ENCODE results near the gene TMEM163.

Gene TMEM163

DNA sequence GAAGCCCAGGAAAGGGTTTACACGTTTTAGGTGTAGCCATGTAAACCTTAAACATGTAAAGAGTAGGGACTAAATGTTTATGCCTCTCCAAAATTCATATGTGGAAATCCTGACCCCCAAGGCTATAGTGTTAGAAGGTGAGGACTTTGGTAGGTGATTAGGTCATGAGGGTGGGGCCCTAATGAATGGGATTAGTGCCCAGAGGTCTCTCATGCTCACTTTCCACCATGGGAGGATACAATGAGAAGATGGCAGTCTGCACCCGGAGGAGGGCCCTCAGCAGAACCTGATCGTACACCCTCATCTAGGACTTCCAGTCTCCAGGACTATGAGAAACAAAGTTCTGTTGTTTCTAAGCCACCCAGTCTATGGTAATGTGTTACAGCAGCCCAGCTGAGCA lies 119.6 kb downstream of the TMEM163 start:
- Histone ChIP-seq H3K79me1 (replicated peaks; ENCODE audit: low read length, poor library complexity, severe bottlenecking) (peaks cover 26% of the 10 kb centered on the region), H3K4ac (ENCODE audit: low read depth in 1 of 2, low read length in 2 of 2) (no peak overlapping the region), H3K36me3 (ENCODE audit: control insufficient read depth in 1 of 2, insufficient read depth in 2 of 2, low read depth in 1 of 2, low read length in 2 of 2) (no peaks in the 10 kb centered on the region), H4K8ac (ENCODE audit: low read length) (no peak overlapping the region), H2BK5ac (ENCODE audit: low read depth, low read length, poor library complexity, severe bottlenecking) (no peak overlapping the region), H3K14ac (ENCODE audit: low read length in 2 of 2) (no peak overlapping the region), H3K9me3 (ENCODE audit: control insufficient read depth, low read length) (no peaks in the 10 kb centered on the region), H2BK12ac (ENCODE audit: low read length in 2 of 2) (no peak overlapping the region), H2BK15ac (ENCODE audit: low read depth, poor library complexity, severe bottlenecking) (no peak overlapping the region), H3K18ac (ENCODE audit: low read depth in 1 of 2, low read length in 2 of 2) (no peak overlapping the region), H3K27ac (ENCODE audit: low read length, poor library complexity, severe bottlenecking) (no peak overlapping the region), H2AK5ac (ENCODE audit: low read length, severe bottlenecking) (no peak overlapping the region), H3K9ac (ENCODE audit: low read length) (no peak overlapping the region), H3K23ac (ENCODE audit: low read length in 2 of 2) (no peak overlapping the region), H3K4me2 (ENCODE audit: low read length, poor library complexity, severe bottlenecking) (no peak overlapping the region), H2BK120ac (ENCODE audit: low read depth, low read length) (no peak overlapping the region), H3K27me3 (ENCODE audit: control insufficient read depth in 1 of 2, insufficient read depth in 1 of 2, low read length in 2 of 2) (peaks cover 0 to 9% of the 10 kb centered on the region in 2 experiments), H3K4me3 (ENCODE audit: insufficient read depth in 1 of 2, low read depth in 1 of 2, low read length in 2 of 2) (no peak overlapping the region), H4K91ac (ENCODE audit: low read length) (no peak overlapping the region), H3K4me1 (ENCODE audit: control insufficient read depth, insufficient read depth, low read depth, low read length) (peaks cover 6% of the 10 kb centered on the region), H2AFZ (ENCODE audit: low read depth, low read length) (no peak overlapping the region)
- WGBS = 58% methylated on average over 3 of the region's 3 CpGs
- no peak for DNase-seq

DNA sequence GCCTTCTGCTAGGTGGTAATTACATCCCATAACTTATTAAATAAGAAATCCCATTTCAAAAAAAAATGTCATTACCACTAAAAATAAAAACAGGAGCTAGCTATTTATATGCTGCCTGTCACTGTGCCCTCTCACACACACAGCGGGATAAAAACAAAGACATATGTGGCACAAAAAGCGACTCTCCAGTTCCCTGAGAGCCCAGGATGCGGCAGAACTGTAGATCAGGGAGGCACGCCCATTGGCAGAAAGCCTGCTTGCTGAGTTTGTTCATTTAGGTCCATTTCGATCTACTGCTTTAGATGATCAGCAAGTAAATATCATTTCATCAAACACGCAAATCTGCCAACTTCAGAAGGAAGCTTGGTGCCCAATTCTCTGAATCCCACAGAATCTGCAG lies 124.4 kb downstream of the TMEM163 start:
- H3K14ac ChIP-seq (ENCODE audit: low read length in 2 of 2) = no peak overlapping the region
- WGBS = 76% methylated on average over 6 of the region's 6 CpGs
- H3K18ac ChIP-seq (ENCODE audit: low read depth in 1 of 2, low read length in 2 of 2) = no peak overlapping the region
- no peak overlapping the region for H2BK5ac ChIP-seq (ENCODE audit: low read depth, low read length, poor library complexity, severe bottlenecking)
- no peak overlapping the region for H2AK5ac ChIP-seq (ENCODE audit: low read length, severe bottlenecking)
- no peaks in the 10 kb centered on the region for H3K27me3 ChIP-seq (ENCODE audit: control insufficient read depth in 1 of 2, insufficient read depth in 1 of 2, low read length in 2 of 2)
- no peak overlapping the region for H4K91ac ChIP-seq (ENCODE audit: low read length)
- no peak overlapping the region for H3K4ac ChIP-seq (ENCODE audit: low read depth in 1 of 2, low read length in 2 of 2)
- H3K4me2 ChIP-seq (ENCODE audit: low read length, poor library complexity, severe bottlenecking) = no peak overlapping the region
- H4K8ac ChIP-seq (ENCODE audit: low read length) = no peak overlapping the region
- H3K9me3 ChIP-seq (ENCODE audit: control insufficient read depth, low read length) = peaks cover 21% of the 10 kb centered on the region
- H2AFZ ChIP-seq (ENCODE audit: low read depth, low read length) = no peak overlapping the region
- no peak overlapping the region for H3K4me3 ChIP-seq (ENCODE audit: insufficient read depth in 1 of 2, low read depth in 1 of 2, low read length in 2 of 2)
- no peak overlapping the region for H3K23ac ChIP-seq (ENCODE audit: low read length in 2 of 2)
- peaks cover 0 to 2% of the 10 kb centered on the region in 2 experiments for H3K36me3 ChIP-seq (ENCODE audit: control insufficient read depth in 1 of 2, insufficient read depth in 2 of 2, low read depth in 1 of 2, low read length in 2 of 2)
- DNase-seq = no peak
- H3K4me1 ChIP-seq (ENCODE audit: control insufficient read depth, insufficient read depth, low read depth, low read length) = peaks cover 5% of the 10 kb centered on the region
- H3K27ac ChIP-seq (ENCODE audit: low read length, poor library complexity, severe bottlenecking) = no peak overlapping the region
- no peak overlapping the region for H2BK15ac ChIP-seq (ENCODE audit: low read depth, poor library complexity, severe bottlenecking)
- H2BK12ac ChIP-seq (ENCODE audit: low read length in 2 of 2) = no peak overlapping the region
- peaks cover 28% of the 10 kb centered on the region for H3K79me1 ChIP-seq (replicated peaks; ENCODE audit: low read length, poor library complexity, severe bottlenecking)
- H3K9ac ChIP-seq (ENCODE audit: low read length) = no peak overlapping the region
- H2BK120ac ChIP-seq (ENCODE audit: low read depth, low read length) = no peak overlapping the region

DNA sequence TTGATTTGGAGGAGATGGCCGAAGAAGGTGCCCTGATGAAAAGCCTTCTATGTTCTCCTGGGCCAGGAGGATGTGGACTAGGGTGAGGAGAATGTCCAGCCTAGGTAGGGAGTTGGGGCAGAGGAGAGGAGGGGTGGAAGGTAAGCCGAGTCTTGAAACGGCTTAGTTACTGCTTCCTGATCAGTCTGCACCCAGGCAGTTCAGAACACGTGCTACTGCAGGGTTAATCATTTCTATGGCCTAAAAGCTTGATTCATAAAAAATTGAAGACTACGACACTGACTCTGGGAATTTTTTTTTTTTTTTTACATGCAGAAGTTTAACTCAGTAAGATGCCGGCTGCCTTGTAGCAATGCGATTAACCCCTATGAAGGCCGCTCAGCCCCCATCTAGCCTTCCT lies 125.3 kb downstream of the TMEM163 start:
- peaks cover 0 to 2% of the 10 kb centered on the region in 2 experiments for H3K36me3 ChIP-seq (ENCODE audit: control insufficient read depth in 1 of 2, insufficient read depth in 2 of 2, low read depth in 1 of 2, low read length in 2 of 2)
- H4K8ac ChIP-seq (ENCODE audit: low read length) = no peak overlapping the region
- WGBS = 89% methylated on average over 8 of the region's 8 CpGs
- H3K23ac ChIP-seq (ENCODE audit: low read length in 2 of 2) = no peak overlapping the region
- DNase-seq = no peak
- no peak overlapping the region for H3K4ac ChIP-seq (ENCODE audit: low read depth in 1 of 2, low read length in 2 of 2)
- no peak overlapping the region for H3K4me2 ChIP-seq (ENCODE audit: low read length, poor library complexity, severe bottlenecking)
- peaks cover 5% of the 10 kb centered on the region for H3K4me1 ChIP-seq (ENCODE audit: control insufficient read depth, insufficient read depth, low read depth, low read length)
- H2BK5ac ChIP-seq (ENCODE audit: low read depth, low read length, poor library complexity, severe bottlenecking) = no peak overlapping the region
- no peak overlapping the region for H3K14ac ChIP-seq (ENCODE audit: low read length in 2 of 2)
- no peak overlapping the region for H4K91ac ChIP-seq (ENCODE audit: low read length)
- no peak overlapping the region for H2BK12ac ChIP-seq (ENCODE audit: low read length in 2 of 2)
- no peak overlapping the region for H2AK5ac ChIP-seq (ENCODE audit: low read length, severe bottlenecking)
- H2BK120ac ChIP-seq (ENCODE audit: low read depth, low read length) = no peak overlapping the region
- no peaks in the 10 kb centered on the region for H3K27me3 ChIP-seq (ENCODE audit: control insufficient read depth in 1 of 2, insufficient read depth in 1 of 2, low read length in 2 of 2)
- H3K9ac ChIP-seq (ENCODE audit: low read length) = no peak overlapping the region
- peaks cover 26% of the 10 kb centered on the region for H3K79me1 ChIP-seq (replicated peaks; ENCODE audit: low read length, poor library complexity, severe bottlenecking)
- peaks cover 23% of the 10 kb centered on the region for H3K9me3 ChIP-seq (ENCODE audit: control insufficient read depth, low read length)
- no peak overlapping the region for H3K4me3 ChIP-seq (ENCODE audit: insufficient read depth in 1 of 2, low read depth in 1 of 2, low read length in 2 of 2)
- no peak overlapping the region for H2BK15ac ChIP-seq (ENCODE audit: low read depth, poor library complexity, severe bottlenecking)
- no peak overlapping the region for H3K27ac ChIP-seq (ENCODE audit: low read length, poor library complexity, severe bottlenecking)
- H3K18ac ChIP-seq (ENCODE audit: low read depth in 1 of 2, low read length in 2 of 2) = no peak overlapping the region
- no peak overlapping the region for H2AFZ ChIP-seq (ENCODE audit: low read depth, low read length)

DNA sequence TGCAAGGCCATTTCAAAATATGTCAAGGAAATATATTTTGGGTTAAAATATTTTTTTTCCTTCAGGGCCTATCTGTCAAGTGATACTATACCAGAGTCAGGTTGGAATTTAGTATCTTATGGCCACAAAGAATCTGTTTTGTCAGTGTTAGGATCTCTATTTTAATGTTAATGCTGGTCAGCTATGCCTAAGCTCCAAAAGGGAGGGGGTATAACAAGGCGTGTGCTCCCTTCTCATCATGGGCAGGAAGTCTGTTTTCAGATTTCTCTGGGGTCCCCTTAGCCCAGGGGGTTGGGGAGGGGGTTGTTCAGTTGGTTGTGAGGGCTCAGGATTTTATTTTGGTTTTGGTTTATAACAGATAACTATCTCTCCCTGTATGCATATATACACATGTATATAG lies 126.4 kb downstream of the TMEM163 start:
- no peak overlapping the region for H3K27ac ChIP-seq (ENCODE audit: low read length, poor library complexity, severe bottlenecking)
- no peak overlapping the region for H3K18ac ChIP-seq (ENCODE audit: low read depth in 1 of 2, low read length in 2 of 2)
- H2BK12ac ChIP-seq (ENCODE audit: low read length in 2 of 2) = no peak overlapping the region
- no peak for DNase-seq
- H3K79me1 ChIP-seq (replicated peaks; ENCODE audit: low read length, poor library complexity, severe bottlenecking) = peaks cover 25% of the 10 kb centered on the region
- WGBS = 54% methylated on average over 1 of the region's 1 CpG
- no peak overlapping the region for H4K91ac ChIP-seq (ENCODE audit: low read length)
- H2BK5ac ChIP-seq (ENCODE audit: low read depth, low read length, poor library complexity, severe bottlenecking) = no peak overlapping the region
- no peak overlapping the region for H3K4me3 ChIP-seq (ENCODE audit: insufficient read depth in 1 of 2, low read depth in 1 of 2, low read length in 2 of 2)
- H2AFZ ChIP-seq (ENCODE audit: low read depth, low read length) = no peak overlapping the region
- no peak overlapping the region for H3K4ac ChIP-seq (ENCODE audit: low read depth in 1 of 2, low read length in 2 of 2)
- H2BK120ac ChIP-seq (ENCODE audit: low read depth, low read length) = no peak overlapping the region
- no peak overlapping the region for H3K14ac ChIP-seq (ENCODE audit: low read length in 2 of 2)
- H3K36me3 ChIP-seq (ENCODE audit: control insufficient read depth in 1 of 2, insufficient read depth in 2 of 2, low read depth in 1 of 2, low read length in 2 of 2) = peaks cover 0 to 2% of the 10 kb centered on the region in 2 experiments
- H3K27me3 ChIP-seq (ENCODE audit: control insufficient read depth in 1 of 2, insufficient read depth in 1 of 2, low read length in 2 of 2) = no peaks in the 10 kb centered on the region
- H2AK5ac ChIP-seq (ENCODE audit: low read length, severe bottlenecking) = no peak overlapping the region
- H4K8ac ChIP-seq (ENCODE audit: low read length) = no peak overlapping the region
- H3K23ac ChIP-seq (ENCODE audit: low read length in 2 of 2) = no peak overlapping the region
- no peak overlapping the region for H3K9ac ChIP-seq (ENCODE audit: low read length)
- no peak overlapping the region for H3K4me2 ChIP-seq (ENCODE audit: low read length, poor library complexity, severe bottlenecking)
- H3K9me3 ChIP-seq (ENCODE audit: control insufficient read depth, low read length) = peaks cover 25% of the 10 kb centered on the region
- H3K4me1 ChIP-seq (ENCODE audit: control insufficient read depth, insufficient read depth, low read depth, low read length) = peaks cover 5% of the 10 kb centered on the region
- no peak overlapping the region for H2BK15ac ChIP-seq (ENCODE audit: low read depth, poor library complexity, severe bottlenecking)

Measured in mesenchymal stem cell (in vitro differentiated cells and primary cell).